GM19239 (cell line): ENCODE data around the gene TPGS2.

Source experiments
- DNase-seq: peaks from one replicate; pipeline ENCODE4 v3.0.0; 2011; ENCODE audit warnings: low spot score; ENCODE audit not compliant: insufficient read length
- FAIRE-seq: peaks from 2 replicates; lab custom pipeline; 2011; peaks lifted over from hg19 to GRCh38; lab: Jason Lieb, UNC

TPGS2 gene

DNA sequence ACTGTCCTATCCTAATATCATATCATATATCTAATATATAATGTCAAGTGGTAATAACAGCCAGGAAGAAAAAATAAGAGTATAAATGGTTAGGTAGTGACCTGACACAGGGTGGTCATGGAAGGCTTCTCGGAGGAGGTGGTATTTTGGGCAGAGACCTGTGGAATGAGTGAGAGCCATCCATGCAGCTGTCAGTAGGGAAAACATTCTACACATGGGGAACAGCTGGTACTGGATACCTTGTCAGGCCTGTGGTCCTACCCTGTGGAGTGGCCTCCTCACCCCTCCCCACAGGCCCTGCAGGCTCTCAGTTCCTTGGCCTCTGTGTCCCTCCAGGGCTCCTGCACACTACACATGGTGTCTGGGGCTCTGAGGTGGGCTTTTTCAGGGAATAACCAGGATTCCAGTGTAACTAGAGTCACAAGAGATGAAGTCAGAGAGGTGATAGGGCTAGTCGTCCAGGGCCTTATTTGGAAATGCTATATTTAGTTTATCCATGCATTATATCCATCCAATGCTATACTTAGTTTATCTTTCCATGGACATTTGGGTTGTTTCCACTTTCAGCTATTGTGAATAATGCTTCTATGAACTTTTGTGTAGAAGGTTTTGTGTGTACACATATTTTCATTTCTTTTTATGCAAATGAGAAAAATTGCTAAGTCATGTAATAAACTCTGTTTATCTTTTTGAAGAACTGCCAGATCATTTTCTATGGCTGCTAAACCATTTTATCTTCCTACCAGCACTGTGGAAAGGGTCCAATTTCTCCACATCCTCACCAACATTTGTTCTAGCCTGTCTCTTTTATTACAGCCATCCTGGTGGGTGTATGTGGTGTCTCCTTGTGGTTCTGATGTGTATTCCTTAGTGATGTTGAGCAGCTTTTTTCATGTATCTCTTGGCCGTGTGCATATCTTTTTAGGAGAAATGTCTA, 75.6 kb downstream of the TPGS2 start:
- no peak for FAIRE-seq
- no peak for DNase-seq

DNA sequence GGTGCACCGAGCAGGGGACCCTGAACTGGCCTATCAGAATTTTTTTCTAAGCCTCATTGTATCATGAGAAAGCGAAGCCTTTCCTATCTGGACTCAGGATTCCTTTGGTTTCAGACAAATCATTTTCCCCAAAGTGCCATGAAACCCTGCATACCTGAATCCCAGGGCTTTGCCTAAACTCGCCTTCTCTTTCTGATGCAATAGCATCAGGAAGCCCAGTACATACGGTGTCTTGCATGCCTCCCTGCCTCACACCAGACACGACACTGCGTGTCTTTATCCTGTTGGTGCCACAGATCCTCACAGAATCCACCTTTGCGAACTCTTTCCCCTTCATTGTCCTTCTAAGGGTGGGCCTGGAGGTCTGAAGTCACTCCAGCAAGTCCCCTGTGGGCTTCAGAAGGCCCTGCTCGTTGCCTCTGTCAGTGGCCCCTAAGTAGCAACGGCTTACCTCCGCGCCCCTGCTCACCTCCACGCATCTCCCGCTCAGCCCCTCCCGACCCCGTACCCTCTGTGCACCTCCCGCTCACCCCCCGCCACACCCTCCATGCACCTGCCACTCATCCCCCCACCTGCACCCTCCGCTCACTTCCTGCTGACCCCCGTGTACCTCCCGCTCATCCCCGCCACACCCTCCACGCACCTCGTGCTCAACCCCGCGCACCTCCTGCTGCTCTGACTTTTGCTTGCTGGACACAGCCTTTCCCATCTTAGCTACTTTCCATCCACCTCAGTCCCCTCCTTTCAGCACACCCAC, 83.4 kb downstream of the TPGS2 start:
- DNase-seq: no peak
- FAIRE-seq: no peak

DNA sequence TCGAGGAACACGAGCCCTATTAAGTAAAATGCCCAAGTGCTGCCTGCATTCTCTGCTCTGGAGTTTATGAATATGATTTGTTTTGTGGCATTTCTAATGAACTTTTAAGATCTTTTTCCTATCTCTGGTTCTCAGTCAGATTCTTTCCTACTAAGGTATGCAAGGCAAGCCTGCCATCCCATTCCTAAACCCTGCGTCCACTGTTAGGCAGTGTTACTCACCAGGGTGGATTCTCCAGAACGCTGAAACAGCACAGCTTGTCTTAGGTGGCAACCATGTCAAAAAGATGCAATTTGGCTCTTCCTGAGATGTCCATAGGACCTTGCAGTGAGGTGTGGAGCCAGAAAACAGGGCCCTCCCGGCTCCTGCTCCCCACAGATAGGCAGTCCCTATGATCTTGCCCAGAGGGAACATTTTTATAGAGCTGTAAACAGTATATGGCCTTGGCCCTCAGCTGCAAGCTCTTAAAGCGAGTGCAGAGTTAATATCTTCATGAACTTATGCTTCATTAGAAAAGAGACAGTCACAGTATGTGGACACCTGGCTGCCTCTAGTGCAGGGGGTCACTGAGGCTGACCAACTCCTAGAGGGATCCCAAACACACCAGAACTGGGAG, 84.4 kb downstream of the TPGS2 start:
- DNase-seq (no peak), FAIRE-seq (no peak)
